LHCN-M2 (cell line): ENCODE data around the gene GPR132. TPM values are rescaled to one million over a fixed set of nuclear protein-coding genes. Genes with fewer than 3 reads are reported as not detected.

Source experiments
- total RNA-seq: library from RNA; depleted of rRNA; stranded (reverse); fragments of >200 nt; gene quantifications from 2 replicates; pipeline ENCODE4 v1.2.3, GENCODE V29; 2014; rRNA removed

Gene GPR132
- total RNA-seq, 1 experiment from 2014 or later: not detected

Other genes starting within 250 kb of the GPR132 start
- 30.3 and 32.7 TPM in 2 replicates for gene CEP170B, start 200.2 kb downstream of the GPR132 start, total RNA-seq
- gene PLD4, start 140.6 kb downstream of the GPR132 start, total RNA-seq: not detected in 2 replicates
- gene AHNAK2, start 87.1 kb downstream of the GPR132 start, total RNA-seq: 65.9 and 88.2 TPM in 2 replicates
- 9.4 and 10.8 TPM in 2 replicates for gene CLBA1, start 79.6 kb downstream of the GPR132 start, total RNA-seq
- gene CDCA4, start 44.3 kb downstream of the GPR132 start, total RNA-seq: 63.1 and 63.6 TPM in 2 replicates
- 0.80 and 3.4 TPM in 2 replicates for gene JAG2, start 103.3 kb upstream of the GPR132 start, total RNA-seq
- gene NUDT14, start 115.9 kb upstream of the GPR132 start, total RNA-seq: 11.2 and 14.7 TPM in 2 replicates
- 45.1 and 54.7 TPM in 2 replicates for gene BTBD6, start 183.1 kb upstream of the GPR132 start, total RNA-seq
- gene BRF1, start 235.6 kb upstream of the GPR132 start, total RNA-seq: 28.2 and 30.1 TPM in 2 replicates
- 39.6 and 45.3 TPM in 2 replicates for gene PACS2, start 249.3 kb upstream of the GPR132 start, total RNA-seq